RKO (cell line): ENCODE measurements around the gene MERTK.
"Not testable (repeated sequence)": the region's sequence is repeated elsewhere in the genome, so short reads cannot be mapped to it uniquely, and the experiment has no call there.

Source experiments
- DNase-seq: peaks from one replicate; pipeline ENCODE4 v3.0.0-alpha.2; 2016; ENCODE audit warnings: low spot score

MERTK gene

DNA sequence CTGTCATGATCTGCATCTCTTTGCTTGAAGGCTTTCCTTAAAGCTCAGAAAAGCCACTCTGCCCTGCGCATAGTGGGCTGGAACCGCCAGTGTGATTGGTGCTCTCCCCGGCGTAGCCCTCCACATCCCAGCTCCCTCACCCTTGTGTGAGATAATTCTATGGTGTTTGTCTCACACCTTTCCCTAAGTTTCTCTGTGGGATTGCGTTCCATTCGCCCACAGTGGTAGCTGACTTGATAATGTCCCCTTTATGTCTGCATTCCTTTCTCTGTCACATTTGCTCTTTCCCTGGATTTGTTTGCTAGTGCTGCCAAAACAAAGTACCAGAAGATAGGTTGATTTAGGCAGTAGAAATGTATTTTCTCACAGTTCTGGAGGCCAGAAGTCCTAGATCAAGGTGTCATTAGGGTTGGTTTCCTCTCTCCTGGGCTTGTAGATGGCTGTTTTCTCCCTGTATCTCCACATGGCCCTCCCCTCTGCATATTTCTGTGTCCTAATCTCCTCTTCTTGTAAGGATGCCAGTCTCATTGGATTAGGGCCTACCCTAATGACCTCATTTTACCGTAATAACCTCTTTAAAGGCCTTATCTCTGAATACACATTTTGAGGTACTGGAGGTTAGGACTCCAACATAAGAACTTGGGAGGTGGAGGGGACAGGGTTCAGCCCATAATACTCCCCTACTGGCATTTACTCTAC is 149.3 kb downstream of the MERTK start:
- DNase-seq, result no peak

DNA sequence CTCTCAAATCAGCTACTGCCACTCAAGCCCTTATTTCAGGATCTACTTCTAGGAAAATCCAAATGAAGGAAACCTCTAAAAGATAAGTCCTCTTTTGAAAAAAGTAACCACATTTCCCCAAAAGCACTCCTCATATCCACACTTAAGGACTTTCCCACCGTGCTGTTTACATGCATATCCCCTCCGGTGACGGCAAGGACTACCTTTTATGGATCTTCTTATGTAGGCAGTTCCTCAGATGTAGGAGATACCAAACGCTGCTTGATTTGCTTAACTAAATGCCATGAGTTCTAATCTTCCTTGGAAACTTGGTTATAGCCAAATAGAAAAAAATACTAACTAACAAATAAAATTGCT is 149.8 kb downstream of the MERTK start:
- DNase-seq, result no peak

DNA sequence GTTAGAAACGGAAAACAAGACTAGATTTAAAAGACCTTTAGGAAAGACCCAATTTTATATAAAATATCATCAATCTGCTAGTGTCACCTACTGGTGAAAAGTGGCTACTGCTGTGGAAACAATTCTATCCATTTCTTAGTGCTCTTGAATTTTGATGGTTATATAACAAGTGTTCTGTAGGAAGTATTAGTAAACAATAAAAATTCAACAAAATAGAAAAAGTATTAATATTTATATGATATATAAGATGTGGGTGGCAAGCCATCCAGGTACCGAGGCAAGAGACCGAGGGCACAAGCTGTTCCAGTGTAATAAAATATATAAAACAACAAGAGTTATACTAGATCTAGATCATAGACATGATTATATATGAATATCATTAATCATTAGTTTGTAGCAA is 150.5 kb downstream of the MERTK start:
- peak; percentile 78 for DNase-seq

DNA sequence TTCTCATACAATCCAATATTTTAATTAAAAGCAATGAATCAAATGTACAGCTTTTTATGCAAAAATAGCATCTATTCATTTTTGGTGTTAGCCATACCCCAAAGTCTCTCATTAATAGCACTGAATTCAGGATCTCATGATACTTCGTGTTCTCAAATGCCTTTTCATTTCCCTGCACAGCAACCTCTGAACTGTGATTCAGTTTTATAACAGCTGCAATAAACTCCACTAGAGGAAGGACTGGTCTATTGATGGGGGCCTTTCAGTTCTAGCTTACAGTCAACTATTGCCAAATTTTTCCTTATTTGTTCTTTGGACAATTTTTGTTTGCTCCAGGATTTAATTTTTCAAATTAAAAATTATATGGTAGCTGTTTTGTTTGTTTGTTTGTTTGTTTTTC is 151.9 kb downstream of the MERTK start:
- DNase-seq, result no peak

DNA sequence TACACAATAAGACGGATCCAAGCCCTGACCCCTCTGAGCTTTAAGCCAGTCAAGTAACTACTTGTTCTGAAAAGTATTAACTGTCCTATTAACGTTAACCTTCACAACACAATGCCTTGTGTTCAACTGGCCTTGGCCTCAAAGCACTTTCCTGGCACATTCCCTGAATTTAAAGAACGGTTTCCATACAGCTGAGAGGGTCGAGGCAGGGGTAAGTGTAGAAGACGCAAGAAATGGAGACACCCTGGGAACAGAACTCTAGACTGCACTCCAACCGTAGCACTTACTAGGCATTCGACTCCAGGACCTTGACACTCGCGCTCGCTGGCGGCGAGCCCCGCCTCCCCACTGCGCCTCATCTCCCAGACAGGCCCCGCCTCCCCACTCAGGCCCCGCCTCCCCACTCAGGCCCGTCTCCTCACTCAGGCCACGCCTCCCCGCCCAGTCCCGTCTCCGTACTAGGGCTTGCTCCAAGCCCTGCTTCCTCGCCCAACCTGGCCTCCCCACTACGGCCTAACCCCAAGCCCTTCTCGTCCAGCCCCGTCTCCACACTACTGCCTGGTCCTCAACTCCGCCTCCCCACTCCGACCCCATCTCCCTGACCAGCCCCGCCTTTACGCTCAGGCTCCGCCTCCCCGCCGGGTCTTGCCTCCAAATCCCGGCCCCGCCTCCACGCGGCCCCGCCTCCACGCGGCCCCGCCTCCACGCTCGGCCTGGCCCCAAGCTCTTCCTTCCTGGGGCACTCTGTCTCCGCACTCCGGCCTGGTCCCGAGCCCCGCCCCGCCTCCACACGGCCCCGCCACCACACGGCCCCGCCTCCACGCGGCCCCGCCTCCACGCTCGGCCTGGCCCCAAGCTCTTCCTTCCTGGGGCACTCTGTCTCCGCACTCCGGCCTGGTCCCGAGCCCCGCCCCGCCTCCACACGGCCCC is 155.8 kb downstream of the MERTK start:
- peak; percentile 92 for DNase-seq

DNA sequence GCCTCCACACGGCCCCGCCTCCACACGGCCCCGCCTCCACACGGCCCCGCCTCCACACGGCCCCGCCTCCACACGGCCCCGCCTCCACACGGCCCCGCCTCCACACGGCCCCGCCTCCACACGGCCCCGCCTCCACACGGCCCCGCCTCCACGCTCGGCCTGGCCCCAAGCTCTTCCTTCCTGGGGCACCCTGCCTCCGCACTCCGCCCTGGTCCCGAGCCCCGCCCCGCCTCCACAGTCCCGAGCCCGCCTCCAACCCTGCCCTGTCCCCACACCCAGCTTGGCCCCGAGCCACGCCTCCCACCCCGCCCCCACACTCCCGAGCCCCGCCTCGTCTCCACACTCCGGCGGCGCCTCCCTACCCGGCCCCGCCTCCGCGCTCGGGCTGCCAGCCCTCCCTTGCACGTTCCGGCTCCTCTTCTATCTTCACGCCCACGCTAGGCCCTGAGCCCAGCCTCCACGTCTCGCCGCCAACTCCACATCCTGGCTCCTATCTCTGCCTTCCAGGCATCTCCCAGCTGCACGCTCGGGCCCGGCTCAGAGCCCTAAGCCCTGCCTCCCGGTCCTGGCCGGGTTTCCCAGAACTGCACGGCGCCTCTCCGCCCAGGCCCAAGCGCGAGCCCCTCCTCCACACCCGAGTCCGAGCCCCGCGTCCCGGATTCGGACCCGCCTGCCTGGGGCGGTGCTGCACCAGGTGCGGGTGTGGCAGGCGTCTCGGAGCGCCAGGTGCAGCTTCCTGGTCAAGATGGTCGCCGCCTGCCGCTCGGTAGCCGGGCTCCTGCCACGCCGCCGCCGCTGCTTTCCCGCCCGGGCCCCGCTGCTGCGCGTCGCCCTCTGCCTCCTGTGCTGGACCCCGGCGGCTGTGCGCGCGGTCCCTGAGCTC is 156.7 kb downstream of the MERTK start, which contains the start of gene TMEM87B:
Gene TMEM87B, plus strand, starts transcription at position 423 of the 883 bp plus-strand sequence. Its CDS starts 323 bp downstream, at position 746.
- DNase-seq, result peak; percentile 97

DNA sequence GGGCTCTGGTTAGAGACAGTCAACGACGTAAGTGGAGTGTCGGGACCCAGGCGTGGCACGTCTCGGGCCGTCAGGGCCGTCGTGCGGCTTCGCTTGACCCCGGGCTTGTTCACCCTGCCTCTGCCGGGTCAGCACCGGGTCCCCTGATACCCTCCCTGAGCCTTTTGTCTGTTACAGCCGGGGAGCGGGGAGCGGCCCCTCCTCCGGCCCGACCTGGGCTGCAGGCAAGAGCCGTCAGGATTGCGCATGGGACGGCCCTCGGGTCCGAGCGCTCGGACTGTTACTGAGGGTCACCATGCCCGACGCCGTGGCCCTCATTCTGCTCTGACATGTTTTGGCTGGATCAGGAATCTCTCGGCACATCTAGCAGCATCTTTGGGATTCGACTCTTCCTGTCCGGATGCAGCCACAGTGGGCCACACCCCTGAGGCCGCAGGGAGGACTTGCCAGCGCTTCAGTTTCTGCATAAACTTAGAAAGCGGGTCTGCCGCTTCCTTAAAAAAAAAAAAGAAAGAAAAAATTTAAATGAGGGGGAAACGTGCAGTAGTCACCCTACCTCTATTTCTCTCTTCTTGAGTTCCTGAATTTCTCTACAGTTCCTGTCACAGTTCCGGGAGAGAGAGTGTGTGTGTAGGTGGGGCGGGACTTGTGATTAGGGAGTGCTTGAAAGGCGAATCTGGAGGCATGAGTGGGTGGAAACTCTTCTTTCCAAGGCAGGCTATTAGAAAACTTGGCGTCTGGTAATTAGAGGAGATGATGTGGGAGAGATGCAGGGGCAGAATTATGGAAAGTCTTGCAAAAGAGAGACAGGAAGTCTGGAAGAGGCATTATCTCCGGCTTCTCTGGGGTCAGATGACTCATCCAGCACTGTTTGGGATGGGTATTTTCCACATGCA is 157.6 kb downstream of the MERTK start:
- peak; percentile 84 for DNase-seq

DNA sequence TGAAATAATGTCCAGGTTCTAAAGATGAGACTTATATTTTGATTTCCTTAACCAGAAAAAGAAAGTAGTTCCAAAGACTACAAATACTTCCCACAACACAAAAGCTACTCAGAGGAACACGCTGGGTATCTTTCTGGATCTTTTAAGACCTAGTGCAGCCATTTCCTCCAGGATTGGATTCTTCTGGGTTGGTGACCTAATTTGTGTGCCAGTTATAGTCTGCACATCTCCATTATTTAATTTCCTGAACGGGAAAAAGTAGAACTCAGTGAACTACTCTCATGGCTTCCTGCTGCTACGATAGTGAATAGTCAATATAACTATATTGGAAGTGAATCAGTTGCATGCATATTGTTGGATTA is 158.2 kb downstream of the MERTK start:
- no peak for DNase-seq

DNA sequence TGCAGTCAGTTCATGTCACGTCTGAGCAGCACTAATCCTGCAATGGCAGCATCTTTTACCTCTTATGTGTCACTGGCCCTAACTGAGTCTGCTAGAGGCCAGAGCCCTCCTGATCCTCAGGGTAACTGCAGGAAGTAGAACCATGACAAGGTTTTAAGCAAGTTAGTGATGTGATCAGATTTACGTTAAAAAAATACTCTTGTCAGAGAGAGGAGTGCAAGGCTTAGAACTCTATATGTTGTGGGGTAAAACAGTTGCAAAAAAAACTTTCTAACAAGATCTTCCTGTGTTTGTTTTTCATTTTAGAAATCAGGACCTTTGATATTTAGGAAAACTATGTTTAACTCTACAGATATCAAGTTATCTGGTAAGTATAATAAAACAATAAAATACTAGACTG is 161.3 kb downstream of the MERTK start:
- DNase-seq, result no peak

DNA sequence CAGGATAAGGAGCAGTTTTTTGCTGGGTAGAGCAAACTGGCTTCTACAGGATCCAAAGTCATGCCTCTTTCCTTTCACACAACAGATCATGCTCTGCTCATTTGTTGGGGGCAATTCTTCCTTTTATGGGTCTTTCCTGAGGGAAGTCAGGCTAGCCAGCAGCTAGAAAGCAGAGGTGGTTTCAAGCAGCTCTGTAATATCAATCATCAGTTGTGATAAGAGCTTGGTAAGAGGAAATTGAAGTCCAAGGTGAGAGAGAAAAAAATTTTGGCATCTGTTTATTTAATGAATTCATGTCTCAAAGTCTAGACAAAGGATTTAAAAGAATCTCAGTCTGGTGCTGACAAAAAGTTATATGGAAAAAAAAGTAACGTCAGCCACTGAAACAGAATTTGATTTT is 162.9 kb downstream of the MERTK start:
- no peak for DNase-seq

DNA sequence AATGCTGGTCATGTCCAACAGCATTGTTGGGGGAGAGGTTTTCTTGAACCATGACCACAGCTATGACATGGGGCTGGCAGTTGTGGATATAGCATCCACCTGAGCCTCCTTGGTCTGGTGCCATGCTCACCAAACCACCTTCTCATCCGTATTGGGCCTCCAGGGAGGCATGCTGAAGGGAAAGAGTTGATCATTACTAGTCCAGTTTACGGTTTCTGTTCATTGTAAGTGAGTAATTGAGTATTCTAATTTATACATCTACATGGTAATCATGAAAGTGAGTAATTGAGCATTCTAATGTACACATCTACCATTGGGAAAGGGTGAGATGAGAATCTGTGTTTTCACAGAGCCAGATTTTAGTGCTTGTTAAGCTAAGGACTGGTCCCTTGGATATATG is 163.4 kb downstream of the MERTK start:
- no peak for DNase-seq

DNA sequence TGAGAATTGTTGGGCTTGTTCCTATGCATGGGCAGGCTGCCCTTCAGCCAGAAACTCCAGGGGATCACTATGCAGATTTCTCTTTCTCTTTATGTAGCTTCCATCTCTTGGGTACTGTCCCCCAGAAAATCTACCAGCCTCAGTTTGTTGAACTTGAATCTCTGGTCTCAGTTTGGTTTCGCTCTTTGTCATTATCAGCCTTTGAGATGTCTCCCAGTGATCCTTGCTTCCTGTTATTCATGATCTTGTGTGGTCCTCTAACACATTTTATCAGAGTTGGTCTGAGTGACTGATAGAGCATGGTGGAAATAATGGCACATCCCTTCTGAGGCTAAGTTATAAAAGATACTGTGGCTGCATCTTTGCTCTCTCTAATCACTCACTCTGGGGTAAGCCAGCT is 164.5 kb downstream of the MERTK start:
- DNase-seq, result no peak

DNA sequence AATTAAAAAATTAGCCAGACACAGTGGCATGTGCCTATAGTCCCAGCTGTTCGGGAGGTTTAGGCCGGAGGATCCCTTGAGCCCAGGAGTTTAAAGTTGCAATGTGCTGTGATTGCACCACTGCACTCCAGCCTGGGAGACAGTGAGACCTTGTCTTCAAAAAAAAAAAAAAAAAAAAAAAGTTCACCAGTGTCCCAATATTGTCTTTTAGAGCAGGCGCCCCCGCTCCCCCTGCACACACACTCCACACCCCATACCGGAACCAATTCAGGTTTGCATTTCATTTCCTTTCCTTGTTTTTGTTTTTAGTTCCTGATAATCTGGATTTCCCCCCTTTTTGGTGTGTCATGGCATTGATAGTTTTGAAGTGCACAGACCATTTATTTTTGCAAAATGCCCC is 167.1 kb downstream of the MERTK start:
- DNase-seq, result no peak

DNA sequence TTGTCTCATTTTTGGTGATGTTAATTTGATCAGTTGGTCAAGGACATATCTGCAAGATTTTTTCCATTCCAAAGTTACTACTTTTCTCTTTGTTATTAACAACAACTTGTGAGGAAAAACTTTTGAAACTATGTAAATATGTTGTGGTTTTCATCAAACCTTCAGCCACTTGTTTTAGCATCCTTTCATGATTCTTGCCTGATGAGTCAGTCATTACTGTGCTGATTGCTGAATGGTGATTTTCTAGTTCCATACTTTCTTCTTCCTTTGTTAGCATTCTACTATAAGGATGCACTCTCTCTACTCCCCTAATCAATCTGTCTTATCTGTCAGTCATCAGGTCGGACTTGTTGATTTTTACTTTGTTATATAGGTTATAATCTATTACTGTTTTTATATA is 167.6 kb downstream of the MERTK start:
- DNase-seq, result peak; percentile 38

DNA sequence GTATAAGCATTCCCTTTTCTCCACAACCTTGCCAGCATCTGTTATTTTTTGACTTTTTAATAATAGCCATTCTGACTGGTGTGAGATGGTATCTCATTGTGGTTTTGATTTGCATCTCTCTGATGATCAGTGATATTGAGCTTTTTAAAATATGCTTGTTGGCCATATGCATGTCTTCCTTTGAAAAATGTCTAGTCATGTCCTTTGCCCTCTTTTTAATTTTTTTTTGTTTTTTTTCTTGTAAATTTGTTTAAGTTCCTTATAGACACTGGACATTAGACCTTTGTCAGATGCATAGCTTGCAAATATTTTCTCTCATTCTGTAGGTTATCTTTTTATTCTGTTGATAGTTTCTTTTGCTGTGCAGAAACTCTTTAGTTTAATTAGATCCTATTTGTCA is 171.4 kb downstream of the MERTK start:
- not testable (repeated sequence) for DNase-seq

DNA sequence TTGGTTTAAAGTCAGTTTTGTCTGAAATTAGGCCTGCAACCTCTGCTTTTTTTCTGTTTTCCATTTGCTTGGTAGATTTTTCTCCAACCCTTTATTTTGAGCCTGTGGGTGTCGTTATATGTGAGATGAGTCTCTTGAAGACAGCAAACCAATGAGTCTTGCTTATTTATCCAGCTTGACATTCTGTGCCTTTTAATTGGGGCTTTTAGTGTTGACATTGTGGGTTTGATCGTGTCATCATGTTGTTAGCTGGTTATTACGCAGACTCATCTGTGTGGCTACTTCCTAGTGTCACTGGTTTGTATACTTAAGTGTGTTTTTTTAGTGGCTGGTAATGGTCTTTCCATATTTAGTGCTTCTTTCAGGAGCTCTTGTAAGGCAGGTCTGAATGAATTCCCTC is 175.5 kb downstream of the MERTK start:
- no peak for DNase-seq

DNA sequence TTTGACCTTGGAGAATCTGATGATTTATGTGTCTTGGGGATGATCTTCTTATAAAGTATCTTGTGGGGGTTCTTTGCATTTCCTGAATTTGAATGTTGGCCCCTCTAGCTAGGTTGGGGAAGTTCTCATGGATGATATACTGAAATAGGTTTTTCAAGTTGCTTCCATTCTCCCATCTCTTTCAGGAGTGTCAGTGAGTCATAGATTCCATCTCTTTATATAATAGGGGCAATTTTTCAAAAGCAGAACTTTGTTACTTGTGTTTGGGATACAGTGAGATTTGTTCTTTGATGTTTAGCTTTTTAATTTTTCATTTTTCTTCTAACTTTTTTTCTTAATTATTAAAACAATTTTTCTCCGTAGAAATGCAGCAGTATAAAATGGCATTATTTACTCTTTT is 176.1 kb downstream of the MERTK start:
- DNase-seq, result no peak

DNA sequence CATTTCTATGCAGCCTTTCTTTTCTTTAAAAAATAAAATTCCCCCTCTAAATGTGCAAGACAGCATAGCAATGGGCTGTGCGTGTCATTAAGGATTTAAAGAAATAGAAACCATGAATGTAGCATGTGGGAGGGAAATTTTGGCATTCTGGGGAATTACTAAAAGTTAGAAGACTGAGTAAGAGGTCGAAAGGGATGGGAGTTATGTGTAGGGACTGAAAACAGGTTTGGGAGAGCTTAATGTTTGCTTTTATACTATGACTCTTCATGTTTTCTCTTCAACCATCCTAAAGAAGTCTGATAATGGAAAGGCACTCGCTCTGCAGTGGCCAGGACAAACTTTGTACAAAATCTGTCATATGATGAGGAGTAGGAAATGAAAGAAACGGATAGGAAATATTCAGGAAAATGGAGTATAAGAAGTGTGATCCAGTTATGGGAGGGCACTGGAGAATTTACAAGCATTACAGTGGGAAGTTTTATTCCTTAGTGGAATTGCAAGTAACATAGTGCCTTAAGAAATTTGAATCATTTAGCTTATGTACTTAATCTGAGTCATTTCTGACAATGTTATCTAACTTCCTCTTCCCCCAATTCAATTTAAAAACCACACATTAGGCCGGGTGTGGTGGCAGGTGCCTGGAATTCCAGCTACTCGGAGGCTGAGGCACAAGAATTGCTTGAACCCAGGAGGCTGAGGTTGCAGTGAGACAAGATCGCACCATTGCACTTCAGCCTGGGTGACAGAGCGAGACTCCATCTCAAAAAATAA is 177.3 kb downstream of the MERTK start:
- no peak for DNase-seq

DNA sequence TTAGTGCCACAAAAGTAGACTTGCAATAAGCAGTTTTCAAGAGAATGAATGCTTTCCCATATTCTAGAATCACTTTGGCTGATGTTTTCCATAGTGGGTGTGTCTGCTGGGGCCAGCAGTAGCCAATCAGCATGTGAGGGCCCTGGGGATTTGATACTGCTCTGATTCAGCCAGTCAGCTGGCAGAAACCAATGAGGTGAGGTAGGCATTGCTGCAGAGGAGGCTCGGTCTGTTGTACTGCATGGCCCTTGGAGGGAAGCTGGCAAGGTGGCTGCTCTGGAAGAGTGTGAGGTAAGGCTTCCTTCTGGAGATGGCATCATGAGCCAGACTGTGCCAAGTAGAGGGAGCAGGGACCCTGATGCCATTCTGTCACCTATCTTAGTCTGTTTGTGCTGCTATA is 179.4 kb downstream of the MERTK start:
- DNase-seq, result peak; percentile 5
